Thoracic aorta (tissue), 2 donors: ENCODE measurements around the gene OLFM2. TPM values are rescaled to one million over a fixed set of nuclear protein-coding genes. Genes with fewer than 3 reads are reported as not detected.
A peak's percentile ranks its signal among the peaks of the same experiment; 100 is the strongest.

Source experiments
- ATAC-seq: fragments of 150-250 bp; one replicate; pipeline ENCODE4 v1.8.0; 2017; ENCODE audit warnings: low read depth; ENCODE audit not compliant: insufficient number of reproducible peaks, low FRiP score
- DNase-seq: peaks from one replicate; pipeline ENCODE4 v3.0.0-alpha.2; 2020; ENCODE audit warnings: low spot score
- H3K27ac ChIP-seq, 2 donors: fragments of 200-600 bp; sonication (generic); 1 replicate in 1 of 2; 2 replicates in 1 of 2; pipeline ENCODE4 v1.5.1; 2016; ENCODE audit warnings: mild to moderate bottlenecking in 2 of 2, moderate library complexity in 2 of 2
- H3K27me3 ChIP-seq: fragments of 200-600 bp; sonication (generic); replicated peaks from 2 replicates; pipeline ENCODE4 v1.6.0; 2016; ENCODE audit warnings: mild to moderate bottlenecking; ENCODE audit not compliant: insufficient read depth
- H3K36me3 ChIP-seq: fragments of 200-600 bp; sonication (generic); one replicate; pipeline ENCODE4 v1.5.1; 2016
- H3K4me1 ChIP-seq, 2 donors: fragments of 200-600 bp; sonication (generic); 1 replicate in 1 of 2; 2 replicates in 1 of 2; pipeline versions ENCODE4 v1.5.1 to v1.6.0; 2016; ENCODE audit warnings: low read depth in 2 of 2, mild to moderate bottlenecking in 1 of 2; ENCODE audit not compliant: control insufficient read depth in 1 of 2
- H3K4me3 ChIP-seq: fragments of 200-600 bp; sonication (generic); 2 replicates; pipeline ENCODE4 v1.5.1; 2016; ENCODE audit warnings: mild to moderate bottlenecking
- H3K9me3 ChIP-seq: fragments of 200-600 bp; sonication (generic); 2 replicates; pipeline ENCODE4 v1.5.1; 2016
- CTCF ChIP-seq: fragments of 200-600 bp; sonication (generic); IDR thresholded peaks from one replicate; pipeline ENCODE4 v1.5.1; 2019; ENCODE audit warnings: antibody characterized with exemption
- total RNA-seq, 2 donors: library from RNA; depleted of rRNA; stranded (reverse); fragments of >200 nt; gene quantifications; one replicate each; pipeline versions ENCODE4 v1.1.0 to v1.2.3, GENCODE V29; 2016

The OLFM2 gene
- total RNA-seq, 2 donors from 2014 or later, result 5.8 to 13.4 TPM

- H3K4me1 ChIP-seq, result peaks cover 10 to 16% of the 10 kb centered on the region in 2 donors
- peaks cover 5% of the 10 kb centered on the region for H3K36me3 ChIP-seq
- no peaks in the 10 kb centered on the region for H3K9me3 ChIP-seq
- DNase-seq, result peak; percentile 97
- TF ChIP-seq CTCF, result peak; percentile 59
- H3K27ac ChIP-seq, result peak within 1 kb of the TSS in 1 of 2 donors; percentile 56
- no peaks in the 10 kb centered on the region for H3K27me3 ChIP-seq
- ATAC-seq, result peak; percentile 90
- H3K4me3 ChIP-seq, result peak within 1 kb of the TSS; percentile 95
These were observed 101.4 kb downstream of the OLFM2 start, which contains the start of gene PIN1 for GRCh38 chr19:9834726-9835506. Gene PIN1 (plus strand): TSS chr19:9835318. CDS start chr19:9835345, 27 bp downstream.

GRCh38 chr19:9834307-9834725, 102.0 kb downstream of the OLFM2 start:
- no peak for ATAC-seq
- Histone ChIP-seq H3K9me3 (no peaks in the 10 kb centered on the region), H3K27ac (no peak overlapping the region), H3K4me3 (peak overlapping the region; percentile 95), H3K4me1 (peaks cover 10 to 16% of the 10 kb centered on the region in 2 donors), H3K27me3 (no peaks in the 10 kb centered on the region), H3K36me3 (peaks cover 6% of the 10 kb centered on the region)
- no peak for DNase-seq
- no peak for TF ChIP-seq CTCF

- H3K27me3 ChIP-seq, result no peaks in the 10 kb centered on the region
- DNase-seq, result no peak
- H3K27ac ChIP-seq, result no peak overlapping the region
- H3K9me3 ChIP-seq, result no peaks in the 10 kb centered on the region
- no peak for ATAC-seq
- H3K36me3 ChIP-seq, result peaks cover 6% of the 10 kb centered on the region
- peak overlapping the region; percentile 95 for H3K4me3 ChIP-seq
- TF ChIP-seq CTCF, result no peak
- H3K4me1 ChIP-seq, result peaks cover 13 to 24% of the 10 kb centered on the region in 2 donors
These were observed 107.7 kb downstream of the OLFM2 start for GRCh38 chr19:9828551-9829063.

DNA sequence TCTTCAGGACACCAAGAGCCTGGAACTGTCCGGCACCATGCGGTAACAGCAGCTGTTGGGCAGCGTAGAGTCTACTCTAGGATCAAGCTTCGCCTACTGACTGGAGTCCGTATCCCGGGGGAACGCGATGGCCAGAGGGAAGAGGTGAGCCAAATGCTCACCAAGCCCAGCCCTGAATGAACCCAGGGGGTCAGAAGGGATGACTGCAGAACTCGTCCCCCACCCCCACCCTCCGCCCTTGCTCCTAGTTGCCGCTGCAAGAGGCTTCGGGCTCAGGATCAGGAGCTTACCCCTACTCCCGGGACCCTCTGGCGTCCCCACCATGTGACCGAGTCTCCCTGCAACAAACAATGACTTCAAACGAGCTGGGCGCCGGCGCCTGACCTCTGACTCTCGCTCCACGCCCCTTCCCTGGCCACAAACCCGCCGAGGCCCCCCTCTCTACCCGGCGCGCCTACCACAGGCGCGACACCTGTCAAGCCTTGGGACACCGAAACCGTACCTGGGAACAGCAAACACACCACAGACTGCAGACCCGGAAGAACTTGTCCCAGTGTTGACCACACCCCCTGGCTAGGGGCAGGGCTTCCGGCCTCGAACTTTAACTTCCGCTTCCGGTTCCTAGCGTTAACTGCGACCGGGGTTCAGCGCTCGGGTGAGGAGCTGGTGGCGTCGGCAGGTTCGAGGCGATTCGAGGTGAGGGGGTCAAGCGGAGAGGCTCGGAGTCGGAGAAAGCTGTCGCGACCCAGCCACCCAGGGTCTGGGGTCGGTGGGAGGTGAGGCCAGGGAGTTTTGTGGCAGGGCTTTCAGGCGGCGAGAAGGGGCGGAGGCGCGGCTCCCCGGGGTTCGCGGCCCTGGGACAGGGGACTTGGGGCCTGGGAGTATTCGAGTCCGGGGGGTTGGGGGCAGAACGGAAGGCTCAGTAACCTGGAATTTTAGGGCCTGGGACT, 108.8 kb downstream of the OLFM2 start, which contains the start of gene UBL5:
UBL5 (plus strand) TSS at position 630 of the 950 bp plus-strand sequence. CDS start 420 bp downstream, outside the sequence.
- peak; percentile 66 for DNase-seq
- Histone ChIP-seq H3K9me3 (no peaks in the 10 kb centered on the region), H3K27ac (peak within 1 kb of the TSS; percentile 68 to 77), H3K27me3 (no peaks in the 10 kb centered on the region), H3K4me3 (peak within 1 kb of the TSS; percentile 95), H3K36me3 (peaks cover 6% of the 10 kb centered on the region), H3K4me1 (peaks cover 13 to 24% of the 10 kb centered on the region in 2 donors)
- no peak for TF ChIP-seq CTCF
- ATAC-seq, result peak; percentile 96
